C1 segment of cervical spinal cord (tissue), 14 donors: ENCODE data around the gene ZNF655.
"Not testable (repeated sequence)": the region's sequence is repeated elsewhere in the genome, so short reads cannot be mapped to it uniquely, and the experiment has no call there.

Experiments
- DNase-seq, 14 donors: peaks; one replicate each; lab custom pipeline; 2025; lab: John Stamatoyannopoulos, UW

The ZNF655 gene, protein sequence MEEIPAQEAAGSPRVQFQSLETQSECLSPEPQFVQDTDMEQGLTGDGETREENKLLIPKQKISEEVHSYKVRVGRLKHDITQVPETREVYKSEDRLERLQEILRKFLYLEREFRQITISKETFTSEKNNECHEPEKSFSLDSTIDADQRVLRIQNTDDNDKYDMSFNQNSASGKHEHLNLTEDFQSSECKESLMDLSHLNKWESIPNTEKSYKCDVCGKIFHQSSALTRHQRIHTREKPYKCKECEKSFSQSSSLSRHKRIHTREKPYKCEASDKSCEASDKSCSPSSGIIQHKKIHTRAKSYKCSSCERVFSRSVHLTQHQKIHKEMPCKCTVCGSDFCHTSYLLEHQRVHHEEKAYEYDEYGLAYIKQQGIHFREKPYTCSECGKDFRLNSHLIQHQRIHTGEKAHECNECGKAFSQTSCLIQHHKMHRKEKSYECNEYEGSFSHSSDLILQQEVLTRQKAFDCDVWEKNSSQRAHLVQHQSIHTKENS

DNA sequence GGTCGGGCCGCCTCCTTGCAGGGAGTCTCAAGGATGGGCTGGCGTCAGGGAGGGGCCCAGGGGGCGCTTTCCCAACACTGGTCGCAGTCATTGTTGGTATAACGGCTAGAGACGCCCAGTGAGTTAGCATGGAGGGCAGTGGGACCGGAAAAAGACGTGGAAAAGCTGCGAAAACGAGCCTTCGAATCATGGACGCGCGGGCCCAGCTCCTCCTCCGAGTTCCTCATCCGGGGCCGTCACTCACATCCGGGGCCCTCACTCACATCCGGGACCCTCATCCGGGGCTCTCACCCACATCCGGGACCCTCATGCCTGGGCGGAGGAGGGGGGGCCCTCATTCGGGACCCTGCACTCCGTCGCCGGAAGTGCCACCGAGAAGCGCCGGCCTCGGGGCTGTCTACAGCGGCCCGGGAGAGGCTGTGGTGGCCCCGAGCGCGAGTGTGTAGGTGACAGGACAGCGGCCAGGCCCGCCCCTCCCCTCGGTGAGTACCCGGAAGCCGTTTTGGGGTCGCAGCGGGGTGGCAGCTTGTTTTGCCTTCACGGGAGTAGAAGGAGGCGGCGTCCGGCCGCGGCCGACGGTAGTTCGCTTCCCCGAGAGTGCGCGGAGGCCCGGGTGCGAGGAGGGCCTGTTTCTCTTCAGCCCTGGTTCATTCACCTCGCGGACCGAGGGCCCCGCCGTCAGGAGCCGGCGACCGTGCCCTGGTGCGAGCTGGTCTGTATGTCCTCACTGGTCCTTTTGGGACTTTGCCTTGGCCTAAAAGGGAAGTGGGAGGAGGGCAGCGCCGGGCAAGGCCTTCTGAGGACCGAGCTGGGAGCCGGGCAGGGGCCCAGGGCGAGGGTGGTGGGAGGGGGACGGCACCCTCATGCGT, at the start of gene ZNF655:
Gene ZNF655 (plus strand): TSS at position 337 of the 869 bp plus-strand sequence. CDS start 1,918 bp downstream, outside the sequence.
- peak; percentile 82 to 96 (median 90) for DNase-seq

DNA sequence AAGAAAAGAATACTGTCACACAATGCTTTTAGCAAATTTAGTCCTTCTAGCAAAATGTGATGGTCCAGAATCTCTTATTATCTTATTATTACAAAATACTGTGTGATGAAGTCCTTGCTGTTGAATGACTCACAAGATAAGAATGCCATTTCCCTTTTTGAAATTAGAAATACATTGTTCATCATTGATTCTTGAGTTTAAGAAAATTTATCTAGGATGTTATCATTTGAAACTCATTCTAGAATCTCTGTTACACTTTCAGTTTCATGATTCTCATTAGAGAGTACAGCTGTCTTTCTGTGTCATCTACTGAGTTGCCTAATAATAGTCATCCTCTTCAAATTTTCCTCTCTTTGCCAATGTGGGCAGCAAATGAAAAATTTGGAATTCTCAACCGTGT, 44.4 kb upstream of the ZNF655 start:
- no peak for DNase-seq

DNA sequence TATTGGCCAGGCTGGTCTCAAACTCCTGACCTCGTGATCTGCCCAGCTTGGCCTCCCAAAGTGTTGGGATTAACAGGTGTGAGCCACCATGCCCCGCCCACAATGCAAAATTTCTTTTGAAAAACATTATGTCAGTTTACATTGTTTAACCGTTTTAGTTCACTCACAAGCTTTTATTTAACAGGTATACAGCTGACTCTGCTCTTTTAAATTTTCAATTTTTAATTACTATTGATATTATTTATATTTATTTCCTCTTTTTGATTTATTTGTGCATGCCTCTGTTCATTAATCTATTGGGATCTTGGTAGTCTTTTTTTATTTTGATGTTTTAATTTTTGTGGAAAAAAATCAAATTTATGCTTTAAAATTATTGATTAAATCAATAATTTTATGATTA, 37.0 kb upstream of the ZNF655 start:
- no peak for DNase-seq

DNA sequence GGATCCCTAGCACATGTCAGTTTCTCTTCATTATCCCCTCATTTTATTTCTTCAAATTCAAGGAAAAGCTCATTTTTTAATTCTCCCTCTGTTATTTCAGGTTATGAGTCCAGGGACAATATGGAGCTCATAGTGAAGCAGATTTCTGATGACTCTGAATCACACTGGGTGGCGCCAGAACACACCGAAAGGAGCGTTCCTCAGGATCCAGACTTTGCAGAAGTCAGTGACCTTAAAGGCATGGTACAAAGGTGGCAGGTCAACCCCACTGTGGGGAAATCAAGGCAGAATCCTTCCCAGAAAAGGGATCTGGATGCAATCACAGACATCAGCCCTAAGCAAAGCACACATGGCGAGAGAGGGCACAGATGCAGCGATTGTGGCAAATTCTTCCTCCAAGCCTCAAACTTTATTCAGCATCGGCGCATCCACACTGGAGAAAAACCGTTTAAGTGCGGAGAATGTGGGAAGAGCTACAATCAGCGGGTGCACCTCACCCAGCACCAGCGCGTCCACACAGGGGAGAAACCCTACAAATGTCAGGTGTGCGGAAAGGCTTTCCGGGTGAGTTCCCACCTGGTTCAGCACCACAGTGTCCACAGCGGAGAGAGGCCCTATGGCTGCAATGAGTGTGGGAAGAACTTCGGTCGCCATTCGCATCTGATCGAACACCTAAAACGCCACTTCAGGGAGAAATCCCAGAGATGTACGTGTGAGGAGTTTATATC, 32.6 kb upstream of the ZNF655 start:
- no peak for DNase-seq

DNA sequence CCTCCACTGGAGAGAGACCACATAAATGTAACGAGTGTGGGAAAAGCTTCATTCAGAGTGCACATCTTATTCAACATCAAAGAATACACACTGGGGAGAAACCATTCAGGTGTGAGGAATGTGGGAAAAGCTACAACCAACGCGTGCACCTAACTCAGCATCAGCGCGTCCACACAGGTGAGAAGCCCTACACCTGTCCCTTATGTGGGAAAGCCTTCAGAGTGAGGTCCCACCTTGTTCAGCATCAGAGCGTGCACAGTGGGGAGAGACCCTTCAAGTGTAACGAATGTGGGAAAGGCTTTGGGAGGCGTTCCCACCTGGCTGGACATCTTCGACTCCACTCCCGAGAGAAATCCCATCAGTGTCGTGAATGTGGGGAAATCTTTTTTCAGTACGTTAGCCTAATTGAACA, 27.1 kb upstream of the ZNF655 start:
- DNase-seq = no peak

DNA sequence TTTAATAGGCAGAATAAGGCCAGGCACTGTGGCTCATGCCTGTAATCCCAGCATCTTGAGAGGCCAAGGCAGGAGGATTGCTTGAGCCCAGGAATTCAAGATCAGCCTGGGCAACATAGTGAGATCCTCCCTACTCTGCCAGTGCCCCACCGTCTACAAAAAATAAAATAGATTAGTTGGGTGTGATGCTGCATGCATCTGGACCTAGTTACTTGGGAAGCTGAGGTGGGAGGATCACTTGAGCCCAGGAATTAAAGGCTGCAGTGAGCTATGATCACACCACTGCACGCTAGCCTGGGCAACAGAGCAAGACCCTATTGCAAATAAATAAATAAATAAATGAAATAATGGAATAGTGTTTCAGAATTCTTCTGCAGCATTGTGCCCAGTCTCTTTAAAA, 22.8 kb upstream of the ZNF655 start:
- no peak for DNase-seq

DNA sequence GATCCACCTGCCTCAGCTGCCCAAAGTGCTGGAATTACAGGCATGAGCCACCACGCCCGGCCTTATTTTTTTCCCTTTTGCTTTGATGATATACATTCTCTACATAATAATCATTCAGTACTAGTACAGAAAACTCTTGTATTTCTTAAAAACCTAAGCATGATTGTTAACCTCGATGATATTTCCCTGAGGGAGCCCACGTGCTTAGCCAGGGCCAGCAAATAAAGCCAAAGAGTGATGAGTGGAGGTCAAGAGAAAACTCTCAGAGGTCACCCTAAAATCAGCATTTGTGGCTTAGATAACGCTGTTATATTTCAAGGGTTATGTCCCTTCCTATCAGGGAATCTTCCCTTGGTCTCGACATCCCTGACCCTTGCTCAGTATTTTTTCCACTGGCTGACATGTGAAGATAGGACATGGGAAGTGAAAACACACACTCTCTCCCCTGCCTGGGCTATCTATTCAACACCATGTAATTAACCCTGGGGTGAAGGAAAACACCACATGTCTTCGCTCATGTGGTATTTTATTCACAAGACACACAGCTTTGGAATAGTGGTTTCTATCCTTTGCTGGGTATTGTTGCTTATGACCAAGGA, 19.1 kb upstream of the ZNF655 start:
- no peak for DNase-seq

DNA sequence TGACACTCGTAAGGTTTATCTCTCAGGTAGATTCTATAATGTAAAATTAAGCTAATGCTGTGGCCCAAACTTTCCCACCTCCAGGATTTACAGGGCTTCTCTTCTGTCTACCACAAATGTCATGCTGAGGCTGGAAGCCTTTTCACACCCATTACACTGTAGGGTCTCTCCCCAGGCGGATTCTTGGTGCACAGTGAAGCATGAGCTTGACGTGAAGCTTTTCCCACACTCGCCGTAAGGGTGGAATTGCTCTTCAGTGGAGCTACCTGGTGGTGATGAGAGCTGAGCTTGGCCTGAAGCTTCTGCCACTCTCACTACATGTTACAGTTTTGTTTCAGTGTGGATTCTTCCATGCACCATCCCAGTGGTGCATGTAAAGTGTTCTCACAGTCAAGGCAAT, 17.9 kb upstream of the ZNF655 start:
- DNase-seq = no peak

DNA sequence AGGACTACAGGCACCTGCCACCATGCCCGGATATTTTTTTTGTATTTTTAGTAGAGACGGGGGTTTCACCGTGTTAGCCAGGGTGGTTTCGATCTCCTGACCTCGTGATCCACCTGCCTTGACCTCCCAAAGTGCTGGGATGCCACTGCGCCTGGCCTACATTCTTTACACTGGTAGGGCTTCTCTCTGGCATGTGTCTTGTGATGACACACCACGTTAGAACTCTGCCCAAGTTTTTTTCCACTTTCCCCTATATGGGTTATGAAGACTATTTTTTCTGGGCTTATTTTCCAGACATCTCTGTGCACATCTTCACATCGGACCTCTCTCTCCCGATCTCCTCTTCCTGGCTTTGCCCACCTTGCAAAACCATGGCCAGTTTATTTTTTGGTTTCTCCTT, 17.2 kb upstream of the ZNF655 start:
- no peak for DNase-seq

DNA sequence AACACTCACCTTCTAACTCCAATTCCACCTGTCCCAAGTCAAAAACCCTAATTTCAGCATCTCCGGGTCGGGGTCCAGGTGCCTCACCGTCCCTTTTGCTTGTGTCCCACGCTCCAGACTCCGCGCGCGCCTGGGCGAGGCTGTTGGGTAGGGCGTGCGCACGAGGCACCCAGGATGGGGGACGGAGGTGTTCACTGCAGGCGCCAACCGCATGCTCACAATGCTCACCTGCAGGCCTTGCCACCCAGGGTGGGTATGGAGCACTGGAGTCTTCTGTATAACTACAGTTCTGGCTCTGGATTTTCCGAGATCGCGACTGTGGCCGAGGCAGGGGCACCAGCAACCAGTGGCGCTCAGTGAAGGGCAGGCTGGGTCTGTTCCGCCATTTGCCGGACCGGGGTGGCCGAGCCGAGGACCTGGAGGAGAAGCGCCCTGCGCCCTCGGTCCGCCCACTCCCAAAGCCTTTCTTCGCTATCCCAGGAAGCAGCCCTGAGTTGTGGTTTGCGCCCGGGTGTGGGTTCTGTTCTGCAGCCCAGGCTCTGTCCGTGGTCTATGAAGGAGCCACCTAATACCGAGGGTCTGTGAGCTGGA, 15.3 kb upstream of the ZNF655 start:
- DNase-seq = peak in 1 of 14 donors; percentile 3

DNA sequence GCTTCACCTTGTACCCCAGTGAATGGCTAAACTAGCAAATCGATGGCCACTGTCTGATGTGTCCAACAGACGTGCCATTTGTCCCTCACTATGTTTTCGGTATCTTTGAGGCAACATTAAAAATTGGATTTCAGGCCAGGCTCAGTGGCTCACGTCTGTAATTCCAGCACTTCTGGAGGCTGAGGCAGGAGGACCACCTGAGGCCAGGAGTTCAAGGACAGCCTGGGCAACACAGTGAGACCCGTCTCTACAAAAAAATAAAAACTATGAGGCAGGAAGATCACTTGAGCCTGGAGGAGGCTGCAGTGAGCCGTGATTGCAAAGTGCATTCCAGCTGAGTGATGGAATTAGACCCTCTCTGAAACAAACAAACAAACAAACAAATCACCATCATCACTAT, 14.5 kb upstream of the ZNF655 start:
- no peak for DNase-seq

DNA sequence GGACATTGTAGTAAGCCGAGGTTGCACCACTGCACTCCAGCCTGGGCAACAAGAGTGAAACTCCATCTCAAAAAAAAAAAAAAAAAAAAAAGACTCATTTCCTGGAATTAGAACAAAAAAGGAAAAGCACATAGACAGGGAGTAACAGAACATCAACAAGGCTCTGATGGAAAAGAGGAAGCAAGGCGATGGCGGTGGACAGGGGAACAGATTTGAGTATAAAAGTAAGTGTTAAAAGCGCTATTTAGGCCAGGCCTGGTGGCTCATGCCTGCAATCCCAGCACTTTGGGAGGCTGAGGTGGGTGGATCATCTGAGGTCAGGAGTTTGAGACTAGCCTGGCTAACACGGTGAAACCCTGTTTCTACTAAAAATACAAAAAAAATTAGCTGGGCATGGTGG, 13.1 kb upstream of the ZNF655 start:
- not testable (repeated sequence) for DNase-seq

DNA sequence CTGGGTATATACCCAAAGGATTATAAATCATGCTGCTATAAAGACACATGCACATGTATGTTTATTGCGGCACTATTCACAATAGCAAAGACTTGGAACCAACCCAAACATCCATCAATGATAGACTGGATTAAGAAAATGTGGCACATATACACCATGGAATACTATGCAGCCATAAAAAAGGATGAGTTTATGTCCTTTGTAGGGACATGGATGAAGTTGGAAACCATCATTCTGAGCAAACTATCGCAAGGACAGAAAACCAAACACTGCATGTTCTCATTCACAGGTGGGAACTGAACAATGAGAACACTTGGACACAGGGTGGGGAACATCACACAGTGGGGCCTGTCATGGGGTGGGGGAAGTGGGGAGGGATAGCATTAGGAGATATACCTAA, 8.9 kb upstream of the ZNF655 start:
- DNase-seq = not testable (repeated sequence)

DNA sequence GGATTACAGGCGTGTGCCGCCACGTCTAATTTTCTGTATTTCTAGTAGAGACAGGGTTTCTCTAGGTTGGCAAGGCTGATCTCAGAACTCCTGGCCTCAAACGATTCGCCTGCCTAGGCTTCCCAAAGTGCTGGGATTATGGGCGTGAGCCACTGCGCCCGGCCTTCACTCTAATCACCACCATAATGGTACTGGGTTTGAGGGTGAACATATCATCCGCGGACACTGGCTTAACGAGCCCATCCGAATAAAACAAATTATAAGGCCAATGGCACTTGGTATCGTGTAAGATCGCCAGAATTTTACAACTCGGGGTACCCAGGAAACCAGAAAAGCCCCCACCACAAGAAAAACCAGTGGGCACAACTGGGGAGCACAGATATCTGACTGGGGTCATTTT, 7.1 kb upstream of the ZNF655 start:
- no peak for DNase-seq

DNA sequence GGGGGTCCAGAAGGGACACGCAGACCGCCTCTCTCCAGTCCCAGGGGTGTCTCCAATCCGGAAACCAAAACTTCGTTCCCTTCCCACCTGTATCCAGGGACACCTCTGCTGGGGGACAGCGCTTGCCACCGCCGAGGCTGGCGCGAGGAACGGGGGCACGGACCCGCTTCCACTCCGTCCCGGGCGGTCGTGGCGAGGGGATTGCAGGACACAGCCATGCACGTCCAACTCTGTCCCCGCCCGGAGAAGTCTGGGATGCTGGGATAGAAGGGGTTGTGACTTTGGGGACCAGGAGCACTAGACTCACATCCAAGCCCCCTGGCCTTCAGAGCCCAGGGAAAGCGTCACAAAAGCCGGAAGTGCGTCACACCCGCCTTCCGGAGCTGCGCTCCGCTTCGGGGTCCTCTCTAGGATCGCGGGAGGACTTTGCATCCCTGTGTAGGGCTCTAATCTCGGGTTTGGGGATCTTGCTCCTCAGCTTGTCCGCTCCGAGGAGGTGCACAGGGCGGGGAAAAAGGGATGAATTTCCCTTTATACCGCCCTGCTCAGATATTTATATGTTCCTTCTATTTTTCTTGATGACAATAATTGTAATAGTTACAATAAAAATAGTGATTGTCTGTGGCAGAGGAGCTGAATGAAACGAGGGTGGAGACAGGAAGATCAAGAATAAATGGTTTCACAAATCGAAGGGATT, 6.5 kb upstream of the ZNF655 start, which contains the start of gene FAM200A:
Gene FAM200A (minus strand): TSS at position 348 of the 697 bp plus-strand sequence. CDS start 3,707 bp downstream, outside the sequence.
- DNase-seq = peak; percentile 16 to 90 (median 78)

DNA sequence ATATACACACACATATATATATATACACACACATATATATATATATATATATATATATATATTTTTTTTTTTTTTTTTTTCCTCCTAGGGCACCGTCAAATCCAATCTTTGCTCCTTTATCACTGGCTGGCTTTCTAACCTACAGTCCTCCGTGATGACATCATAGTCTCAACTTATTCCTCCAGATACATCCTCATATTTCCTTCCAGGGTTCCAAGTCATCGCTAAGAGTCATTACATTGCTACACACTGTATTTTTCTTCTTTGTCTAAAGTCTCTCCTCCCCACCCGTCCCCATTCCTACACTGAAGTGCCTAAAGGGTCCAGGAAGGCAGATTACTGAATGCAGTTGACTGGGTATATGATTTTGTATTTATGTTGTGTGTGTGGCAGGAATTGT, 5.4 kb upstream of the ZNF655 start:
- no peak for DNase-seq

DNA sequence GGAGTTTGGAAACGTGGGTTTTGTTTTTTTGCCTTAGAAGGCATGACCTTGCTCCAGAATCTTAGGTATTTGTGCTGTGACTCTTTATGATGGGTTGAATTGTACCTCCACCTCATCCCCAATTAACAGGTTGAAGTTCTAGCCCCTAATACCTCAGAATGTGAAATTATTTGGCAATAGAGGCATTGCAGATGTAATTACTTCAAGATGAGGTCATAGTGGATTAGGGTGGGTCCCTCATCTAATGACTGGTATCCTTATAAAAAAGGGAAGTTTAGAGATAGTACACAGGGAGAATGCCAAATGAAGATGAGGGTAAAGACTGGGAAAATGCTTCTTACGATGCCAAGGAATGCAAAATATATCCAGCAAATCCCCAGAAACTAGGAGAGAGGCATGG, 3.5 kb upstream of the ZNF655 start:
- DNase-seq = no peak

DNA sequence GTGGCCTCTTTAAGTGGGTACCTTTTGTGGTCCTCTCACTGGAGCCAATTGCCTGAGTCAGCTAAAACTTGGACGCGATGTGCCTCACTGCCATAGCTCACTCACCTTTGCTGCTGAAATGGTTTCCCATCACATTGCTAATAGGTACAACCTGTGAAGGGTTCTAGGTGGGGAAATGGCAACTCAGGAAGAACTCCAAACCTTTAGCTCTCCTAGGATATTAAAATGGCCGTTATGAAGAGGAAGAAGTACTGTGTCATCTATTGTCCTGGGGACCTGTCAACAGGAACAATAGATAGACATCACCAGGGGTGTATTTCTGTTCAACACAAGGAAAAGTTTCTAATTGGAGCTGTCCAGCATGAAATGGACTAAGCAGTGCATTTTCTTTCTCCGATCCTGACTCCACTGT, 1.2 kb upstream of the ZNF655 start:
- DNase-seq = no peak

DNA sequence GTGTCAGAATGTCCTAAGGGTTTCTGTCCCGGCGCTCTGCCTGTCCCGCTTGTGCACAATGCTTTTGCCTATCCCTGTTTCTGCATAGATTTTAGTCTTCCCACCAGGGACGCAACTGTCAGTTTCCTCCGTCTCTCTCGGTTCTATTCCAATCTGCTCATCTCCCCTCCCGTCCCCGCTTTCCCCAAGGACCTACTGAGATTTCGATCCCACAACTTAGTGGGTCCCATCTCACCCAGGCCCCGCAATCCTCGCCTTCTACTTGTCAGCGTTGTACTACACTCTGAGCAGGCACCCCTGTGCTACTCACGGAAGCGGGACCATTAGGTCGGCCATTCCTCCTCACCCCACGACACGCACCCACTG, 519 bp upstream of the ZNF655 start:
- peak in 1 of 14 donors; percentile 73 for DNase-seq

DNA sequence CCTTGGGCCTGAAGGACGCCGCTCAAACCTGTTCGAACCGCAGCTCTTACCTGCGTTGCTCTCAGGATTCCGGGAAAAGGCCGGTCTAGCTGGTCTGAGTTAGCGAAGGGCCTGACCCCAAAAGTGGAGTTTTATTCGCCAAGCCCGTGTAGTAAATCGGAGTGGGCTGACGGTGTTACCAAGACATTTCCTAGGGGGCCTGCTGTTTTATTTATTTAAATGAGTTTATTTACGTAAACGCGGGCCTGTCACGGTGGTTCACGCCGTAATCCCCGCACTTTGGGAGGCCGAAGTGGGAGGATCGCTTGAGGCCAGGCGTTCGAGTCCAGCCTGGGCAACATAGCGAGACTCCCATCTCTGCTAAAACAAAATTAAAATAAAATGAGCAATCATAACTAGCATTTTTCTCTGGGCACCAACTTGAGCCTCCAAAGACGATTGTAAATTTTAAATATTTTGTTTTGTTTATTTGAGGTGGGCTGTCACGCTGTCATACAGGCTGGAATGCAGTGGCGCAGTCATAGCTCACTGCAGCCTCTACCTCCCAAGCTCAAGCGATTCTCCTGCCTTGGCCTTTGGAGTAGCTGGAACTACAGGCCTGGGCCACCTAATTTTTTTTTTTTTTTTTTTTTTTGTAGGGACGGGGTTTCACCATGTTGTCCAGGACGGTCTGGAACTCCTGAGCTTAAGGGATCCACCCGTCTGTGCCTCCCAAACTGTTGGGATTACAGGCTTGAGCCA, 903 bp downstream of the ZNF655 start:
- peak in 1 of 14 donors; percentile 3 for DNase-seq
